GM21825 (cell line): ENCODE data around the gene EVI5L.

ENCODE experiments used
- ATAC-seq: cut with Tn5 transposase; IDR thresholded peaks from one replicate; pipeline ENCODE4 v1.9.1; 2021; ENCODE audit warnings: mild to moderate bottlenecking, moderate library complexity; ENCODE audit not compliant: unreplicated experiment

The EVI5L gene

GRCh38 chr19:7859831-7860713 lies 30.1 kb downstream of the EVI5L start:
- no peak for ATAC-seq

- ATAC-seq: no peak
Observed at GRCh38 chr19:7860714-7861618, 30.9 kb downstream of the EVI5L start.

- ATAC-seq: no peak
Observed at GRCh38 chr19:7861619-7862412, 31.8 kb downstream of the EVI5L start.

DNA sequence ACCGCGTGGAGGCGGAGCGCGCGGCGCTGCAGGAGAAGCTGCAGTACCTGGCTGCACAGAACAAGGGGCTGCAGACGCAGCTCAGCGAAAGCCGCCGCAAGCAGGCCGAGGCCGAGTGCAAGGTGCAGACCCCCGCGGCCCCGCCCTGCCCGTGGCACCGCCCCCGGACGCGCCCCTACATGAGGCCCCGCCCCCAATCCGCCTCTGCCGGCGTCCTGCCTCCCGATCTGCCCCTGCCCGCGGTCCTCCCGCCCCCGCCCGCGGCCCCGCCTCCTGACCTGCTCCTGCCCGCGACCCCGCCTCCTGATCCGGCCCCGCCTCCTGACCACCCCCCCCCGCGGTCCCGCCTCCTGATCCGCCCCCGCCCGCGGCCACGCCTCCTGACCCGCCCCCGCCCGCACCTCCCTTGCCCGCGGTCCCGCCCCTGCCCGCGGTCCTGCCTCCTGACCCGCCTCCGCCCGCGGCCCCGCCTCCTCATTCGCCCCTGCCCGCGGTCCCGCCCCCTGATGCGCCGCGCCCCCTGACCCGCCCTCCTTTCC lies 32.5 kb downstream of the EVI5L start:
- no peak for ATAC-seq

- ATAC-seq: no peak
Observed at GRCh38 chr19:7863157-7863970, 33.3 kb downstream of the EVI5L start.

GRCh38 chr19:7863971-7864689 lies 34.1 kb downstream of the EVI5L start:
- ATAC-seq: no peak

DNA sequence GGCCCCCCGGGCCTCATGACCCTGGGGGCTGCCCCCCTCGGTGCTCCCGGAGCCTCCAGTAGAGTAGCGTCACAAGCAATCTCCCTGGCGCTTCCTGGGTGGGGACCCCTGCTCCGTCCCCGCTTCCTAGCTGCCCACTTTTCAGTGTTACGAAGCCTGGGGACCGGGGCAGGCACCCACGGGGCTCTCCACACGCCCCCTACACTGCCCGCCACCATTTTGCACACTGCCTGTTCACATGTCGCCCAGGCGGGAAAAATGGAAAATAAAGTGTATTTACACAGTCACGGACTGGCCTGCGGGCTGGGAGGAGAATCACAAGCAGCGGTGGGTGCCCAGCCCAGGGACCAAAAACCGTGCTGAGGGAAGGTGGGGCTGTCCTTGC lies 34.7 kb downstream of the EVI5L start:
- ATAC-seq: no peak

GRCh38 chr19:7865262-7865911 lies 35.4 kb downstream of the EVI5L start:
- no peak for ATAC-seq

- no peak for ATAC-seq
Observed at GRCh38 chr19:7866399-7867091, 36.5 kb downstream of the EVI5L start.

DNA sequence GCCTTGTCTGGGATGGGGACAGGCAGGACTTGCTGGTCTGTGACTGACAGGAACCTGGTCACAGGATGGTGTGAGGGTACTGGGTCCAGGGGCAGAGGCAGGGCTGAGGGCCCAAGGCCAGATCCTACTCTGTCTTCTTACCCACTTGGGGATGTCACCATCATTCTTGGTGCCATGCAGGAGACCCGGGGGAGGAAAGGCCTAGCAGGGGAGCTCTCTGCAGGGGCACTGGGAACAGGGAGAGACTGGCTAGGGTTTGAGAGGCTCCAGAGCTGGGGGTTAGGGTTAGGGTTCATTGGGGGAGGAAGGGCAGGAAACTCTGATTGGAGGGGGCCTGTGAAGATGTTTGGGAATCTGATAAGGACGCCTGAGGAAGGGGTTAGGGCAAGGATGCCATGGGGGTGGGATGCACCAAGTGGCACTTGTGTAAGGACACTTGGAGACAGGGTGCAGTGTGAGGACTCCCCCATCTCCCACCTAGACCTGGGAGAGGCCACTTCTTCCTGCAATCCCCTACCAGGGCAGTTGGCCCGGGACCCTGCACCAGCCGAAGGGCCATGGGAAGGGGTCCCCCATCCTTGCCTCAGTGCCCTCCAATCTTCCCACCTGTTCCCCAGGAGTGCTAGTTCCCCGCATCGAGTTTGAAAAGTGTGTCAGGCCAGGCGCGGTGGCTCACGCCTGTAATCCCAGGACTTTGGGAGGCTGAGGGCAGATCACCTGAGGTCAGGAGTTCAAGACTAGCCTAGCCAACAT lies 37.2 kb downstream of the EVI5L start:
- no peak for ATAC-seq

GRCh38 chr19:7868326-7868670 lies 38.3 kb downstream of the EVI5L start:
- no peak for ATAC-seq

DNA sequence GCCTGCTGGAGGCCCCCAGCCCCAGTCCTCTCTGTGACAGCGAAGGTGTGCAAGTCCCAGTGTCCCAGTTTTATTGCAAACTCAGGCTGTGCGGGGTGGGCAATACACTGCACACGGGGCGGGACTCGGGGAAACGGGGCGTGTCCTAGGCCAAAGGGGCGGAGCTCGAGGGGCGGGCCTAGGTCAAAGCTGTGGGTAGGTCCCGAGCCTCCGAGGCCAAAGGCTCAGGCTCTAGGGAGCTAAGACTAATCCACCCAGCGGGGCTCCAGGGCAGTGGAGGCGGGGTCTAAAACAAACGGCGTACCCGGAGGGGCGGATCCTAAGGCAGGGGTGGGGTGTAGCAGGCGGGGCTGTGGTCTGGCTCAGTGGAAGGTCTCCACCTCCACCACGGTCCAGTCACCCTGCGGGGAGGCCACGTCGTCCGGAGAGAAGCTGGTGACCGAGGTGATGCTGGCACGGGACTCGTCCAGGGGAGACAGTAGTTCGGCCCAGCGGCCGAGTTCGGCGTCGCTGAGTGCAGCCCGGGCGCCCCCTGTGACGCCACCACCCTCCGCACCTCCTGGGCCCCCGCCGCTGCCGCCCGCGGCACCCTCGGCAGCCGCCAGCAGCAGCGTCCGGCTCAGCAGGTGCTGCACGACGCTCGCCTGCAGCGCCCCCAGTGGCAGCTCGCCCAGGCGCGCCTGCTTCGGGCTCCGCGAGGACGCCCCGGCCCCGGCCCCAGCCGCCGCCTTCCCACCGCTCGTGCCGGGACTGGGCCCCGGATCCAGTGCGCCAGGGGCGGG lies 38.8 kb downstream of the EVI5L start:
- peak; percentile 52 for ATAC-seq

DNA sequence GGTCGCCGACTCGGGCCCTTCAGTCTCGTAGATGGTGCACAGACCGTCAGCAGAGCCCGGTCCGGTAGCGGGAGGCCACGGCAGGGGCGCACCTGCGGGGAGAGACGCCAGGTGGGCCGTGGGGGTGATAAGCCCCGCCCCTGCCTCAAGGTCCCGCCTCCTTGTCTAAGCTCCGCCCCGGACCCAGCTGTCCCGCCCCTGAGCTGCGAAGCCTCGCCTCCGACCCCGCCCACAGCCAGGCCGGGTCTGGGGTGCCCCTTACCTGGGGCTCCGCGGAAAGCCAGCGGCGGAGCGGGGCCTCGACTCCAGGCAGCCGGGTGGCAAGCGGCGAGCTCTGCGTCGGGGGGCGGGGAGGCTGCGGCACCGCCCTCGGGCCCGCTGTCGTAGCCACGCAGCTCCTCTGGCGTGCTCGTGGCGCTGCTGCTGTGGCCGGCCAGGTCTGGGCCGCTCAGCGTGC lies 39.5 kb downstream of the EVI5L start:
- ATAC-seq: peak; percentile 43

DNA sequence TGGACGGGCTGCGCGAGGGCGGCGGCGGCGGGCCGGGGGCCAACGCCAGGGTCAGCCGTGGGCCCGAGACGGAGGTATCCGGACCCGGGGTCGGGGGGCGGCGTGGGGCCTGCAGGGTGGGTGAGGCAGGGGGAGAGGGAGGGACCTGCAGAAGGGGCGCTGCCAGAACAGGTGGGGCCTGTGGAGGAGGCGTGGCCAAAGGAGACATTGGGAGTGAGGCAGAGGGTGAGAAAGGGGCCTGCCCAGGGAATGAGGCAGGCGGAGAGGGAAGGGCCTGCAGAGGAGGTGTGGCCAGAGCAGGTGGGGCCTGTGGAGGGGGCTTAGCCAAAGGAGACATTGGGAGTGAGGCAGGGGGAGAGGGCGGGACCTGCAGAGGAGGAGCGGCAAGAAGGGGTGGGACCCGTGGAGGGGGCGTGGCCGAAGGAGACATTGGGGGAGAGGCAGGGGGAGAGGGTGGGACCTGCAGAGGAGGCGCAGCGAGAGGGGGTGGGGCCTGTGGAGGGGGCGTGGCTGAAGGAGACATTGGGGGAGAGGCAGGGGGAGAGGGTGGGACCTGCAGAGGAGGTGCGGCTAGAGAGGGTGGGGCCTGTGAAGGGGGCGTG lies 40.0 kb downstream of the EVI5L start:
- ATAC-seq: no peak

GRCh38 chr19:7870571-7871436 lies 40.8 kb downstream of the EVI5L start:
- no peak for ATAC-seq
